HL-60 (cell line): ENCODE measurements around the gene ABCF3.

Source experiments
- DNase-seq, 2 experiments: peaks; one replicate each; pipeline ENCODE4 v3.0.0-alpha.2; 2010 to 2020; ENCODE audit warnings: low read depth in 1 of 2, low spot score in 1 of 2
- H3K27ac ChIP-seq: fragments of 250-450 bp; sonication (Bioruptor Pico); replicated peaks from 2 replicates; pipeline ENCODE4 v1.5.1; 2020; ENCODE audit warnings: mild to moderate bottlenecking, moderate library complexity
- H3K27me3 ChIP-seq: fragments of 250-450 bp; sonication (Bioruptor Pico); 2 replicates; pipeline ENCODE4 v1.5.1; 2021; ENCODE audit warnings: mild to moderate bottlenecking, moderate library complexity; ENCODE audit not compliant: insufficient read depth, poor library complexity, severe bottlenecking
- H3K4me3 ChIP-seq: replicated peaks from 2 replicates; pipeline ENCODE4 v1.5.1; 2011; ENCODE audit warnings: mild to moderate bottlenecking, control low read depth, low read length; ENCODE audit not compliant: insufficient read depth
- CTCF ChIP-seq: IDR thresholded peaks from one replicate; pipeline ENCODE4 v1.5.1; 2011; ENCODE audit warnings: low read length, control low read depth, inconsistent platforms; ENCODE audit not compliant: insufficient read depth
- GABPA ChIP-seq: IDR thresholded peaks from 2 replicates; pipeline ENCODE4 v1.6.1; 2012; ENCODE audit warnings: low read depth
- POLR2AphosphoS5 ChIP-seq: IDR thresholded peaks from 2 replicates; pipeline ENCODE4 v1.6.1; 2012; ENCODE audit warnings: low read depth
- REST ChIP-seq: IDR thresholded peaks from 2 replicates; pipeline ENCODE4 v1.6.1; 2012; ENCODE audit warnings: low read depth; ENCODE audit not compliant: insufficient replicate concordance
- SPI1 ChIP-seq: IDR thresholded peaks from 2 replicates; pipeline ENCODE4 v1.6.1; 2012; ENCODE audit warnings: low read depth, mild to moderate bottlenecking, borderline replicate concordance

Gene ABCF3

GRCh38 chr3:184166671-184167070, 19.3 kb upstream of the ABCF3 start:
- DNase-seq: no peak
- Histone ChIP-seq H3K27me3 (no peaks in the 10 kb centered on the region), H3K4me3 (no peak overlapping the region), H3K27ac (no peak overlapping the region)
- TF ChIP-seq CTCF (no peak), SPI1 (no peak), GABPA (no peak), REST (no peak)

GRCh38 chr3:184167786-184168185, 18.2 kb upstream of the ABCF3 start:
- Histone ChIP-seq H3K4me3 (no peak overlapping the region), H3K27ac (no peak overlapping the region), H3K27me3 (no peaks in the 10 kb centered on the region)
- no peak for DNase-seq
- no peak for TF ChIP-seq GABPA
- TF ChIP-seq POLR2AphosphoS5: no peak
- no peak for TF ChIP-seq SPI1
- TF ChIP-seq REST: no peak
- no peak for TF ChIP-seq CTCF

GRCh38 chr3:184168363-184169120, 17.5 kb upstream of the ABCF3 start:
- no peak overlapping the region for H3K4me3 ChIP-seq
- TF ChIP-seq GABPA (no peak), CTCF (no peak), POLR2AphosphoS5 (no peak), REST (no peak), SPI1 (no peak)
- no peak overlapping the region for H3K27ac ChIP-seq
- no peaks in the 10 kb centered on the region for H3K27me3 ChIP-seq
- DNase-seq: no peak
